HEK293T (cell line): ENCODE measurements around the gene COL23A1.

Experiments used
- CTCF ChIA-PET: fragments of 350-600 bp; formaldehyde crosslinking; extraction: SDS; loops from one replicate; lab custom pipeline; 2021; ENCODE audit warnings: antibody characterized with exemption, inconsistent platforms; lab: Yijun Ruan, JAX
- POLR2A ChIA-PET: fragments of 350-600 bp; formaldehyde crosslinking; extraction: SDS; loops from one replicate; lab custom pipeline; 2020; ENCODE audit warnings: antibody characterized with exemption, inconsistent platforms; lab: Yijun Ruan, JAX
- DNase-seq: peaks from one replicate; pipeline ENCODE4 v3.0.0; 2012; ENCODE audit warnings: mixed read lengths; ENCODE audit errors: extremely low spot score
- ARNT ChIP-seq: fragments of 450-650 bp; IDR thresholded peaks from 2 replicates; pipeline ENCODE4 v1.6.1; 2017; ENCODE audit warnings: mild to moderate bottlenecking
- BHLHE40 ChIP-seq: fragments of 450-650 bp; IDR thresholded peaks from 2 replicates; pipeline ENCODE4 v1.6.1; 2016; ENCODE audit warnings: mild to moderate bottlenecking, moderate library complexity, borderline replicate concordance
- CTBP1 ChIP-seq: fragments of 450-650 bp; IDR thresholded peaks from 2 replicates; pipeline ENCODE4 v1.6.1; 2016; ENCODE audit warnings: borderline replicate concordance
- ELF4 ChIP-seq: fragments of 450-650 bp; IDR thresholded peaks from 2 replicates; pipeline ENCODE4 v1.6.1; 2017; ENCODE audit warnings: antibody characterized with exemption
- FOXA1 ChIP-seq: fragments of 450-650 bp; IDR thresholded peaks from 2 replicates; pipeline ENCODE4 v1.6.1; 2016; ENCODE audit warnings: mild to moderate bottlenecking
- FOXK2 ChIP-seq: fragments of 450-650 bp; IDR thresholded peaks from 2 replicates; pipeline ENCODE4 v1.6.1; 2016; ENCODE audit warnings: mild to moderate bottlenecking
- FOXM1 ChIP-seq: fragments of 450-650 bp; IDR thresholded peaks from 2 replicates; pipeline ENCODE4 v1.6.1; 2017; ENCODE audit warnings: mild to moderate bottlenecking, borderline replicate concordance
- HDGF ChIP-seq: fragments of 450-650 bp; IDR thresholded peaks from 2 replicates; pipeline ENCODE4 v1.6.1; 2017; ENCODE audit warnings: antibody characterized with exemption, borderline replicate concordance
- L3MBTL2 ChIP-seq: fragments of 450-650 bp; conservative IDR thresholded peaks from 2 replicates; pipeline ENCODE4 v1.6.1; 2016; ENCODE audit warnings: mild to moderate bottlenecking
- LEF1 ChIP-seq: fragments of 450-650 bp; IDR thresholded peaks from 2 replicates; pipeline ENCODE4 v1.6.1; 2017; ENCODE audit warnings: mild to moderate bottlenecking, borderline replicate concordance
- NFRKB ChIP-seq: fragments of 450-650 bp; IDR thresholded peaks from 2 replicates; pipeline ENCODE4 v1.6.1; 2016; ENCODE audit warnings: mild to moderate bottlenecking, moderate library complexity
- PKNOX1 ChIP-seq: fragments of 450-650 bp; IDR thresholded peaks from 2 replicates; pipeline ENCODE4 v1.6.1; 2016
- SP1 ChIP-seq: fragments of 450-650 bp; IDR thresholded peaks from 2 replicates; pipeline ENCODE4 v1.6.1; 2017
- SUZ12 ChIP-seq: fragments of 450-650 bp; IDR thresholded peaks from 2 replicates; pipeline ENCODE4 v1.6.1; 2016; ENCODE audit warnings: mild to moderate bottlenecking
- TARDBP ChIP-seq: fragments of 450-650 bp; IDR thresholded peaks from 2 replicates; pipeline ENCODE4 v1.6.1; 2016
- ZNF384 ChIP-seq: fragments of 450-650 bp; IDR thresholded peaks from 2 replicates; pipeline ENCODE4 v1.6.1; 2016

COL23A1 gene

GRCh38 chr5:178360222-178360925, 229.8 kb downstream of the COL23A1 start:
- DNase-seq: no peak
- CTCF ChIA-PET: no interaction called here
- TF ChIP-seq TARDBP: no peak
- no peak for TF ChIP-seq NFRKB
- no peak for TF ChIP-seq ZNF384
- no peak for TF ChIP-seq HDGF
- no peak for TF ChIP-seq BHLHE40
- TF ChIP-seq ARNT: no peak
- no peak for TF ChIP-seq FOXK2
- no peak for TF ChIP-seq CTBP1
- no peak for TF ChIP-seq SUZ12
- no peak for TF ChIP-seq FOXA1
- POLR2A ChIA-PET: no interaction called here

GRCh38 chr5:178359738-178360137, 230.5 kb downstream of the COL23A1 start:
- ChIA-PET CTCF (no interaction called here), POLR2A (no interaction called here)
- no peak for DNase-seq
- TF ChIP-seq PKNOX1 (no peak), BHLHE40 (no peak), FOXK2 (no peak), SP1 (no peak), FOXA1 (no peak), FOXM1 (no peak), NFRKB (no peak)

GRCh38 chr5:178357678-178358077, 232.5 kb downstream of the COL23A1 start:
- ChIA-PET POLR2A (no interaction called here), CTCF (no interaction called here)
- no peak for DNase-seq

GRCh38 chr5:178357121-178357521, 233.1 kb downstream of the COL23A1 start:
- DNase-seq: no peak
- ChIA-PET CTCF (no interaction called here), POLR2A (no interaction called here)
- TF ChIP-seq SUZ12 (no peak), FOXA1 (no peak), BHLHE40 (no peak), TARDBP (no peak), NFRKB (no peak), FOXK2 (no peak), ZNF384 (no peak), FOXM1 (no peak), SP1 (no peak), PKNOX1 (no peak), LEF1 (no peak), ARNT (no peak), HDGF (no peak), ELF4 (no peak), CTBP1 (no peak), L3MBTL2 (no peak)

More at GRCh38 chr5:178357678-178358077, 232.5 kb downstream of the COL23A1 start:
- no peak for TF ChIP-seq BHLHE40
- TF ChIP-seq FOXA1: no peak
- TF ChIP-seq ELF4: no peak
- no peak for TF ChIP-seq HDGF
- no peak for TF ChIP-seq ARNT
- no peak for TF ChIP-seq CTBP1
- no peak for TF ChIP-seq LEF1
- no peak for TF ChIP-seq FOXK2

- ChIA-PET CTCF (no interaction called here), POLR2A (no interaction called here)
- no peak for TF ChIP-seq NFRKB
- TF ChIP-seq TARDBP: no peak
- no peak for TF ChIP-seq LEF1
- no peak for TF ChIP-seq ARNT
- TF ChIP-seq PKNOX1: no peak
- TF ChIP-seq FOXM1: no peak
- no peak for TF ChIP-seq FOXK2
- TF ChIP-seq SUZ12: no peak
- no peak for DNase-seq
Measured at GRCh38 chr5:178356431-178356872, 233.7 kb downstream of the COL23A1 start.

GRCh38 chr5:178355671-178356070, 234.5 kb downstream of the COL23A1 start:
- CTCF ChIA-PET: no interaction called here
- no peak for DNase-seq
- TF ChIP-seq TARDBP (no peak), PKNOX1 (peak; percentile 63; the same call in 1 of the 2 replicates)
- POLR2A ChIA-PET: no interaction called here
